Hepatocyte (in vitro differentiated cells): ENCODE results near the gene ZNF519.
"Not testable (repeated sequence)": the region's sequence is repeated elsewhere in the genome, so short reads cannot be mapped to it uniquely, and the experiment has no call there.

Source experiments
- EZH2 ChIP-seq: fragments of 200-600 bp; sonication (generic); IDR thresholded peaks from 2 replicates; pipeline ENCODE4 v1.6.1; 2016; ENCODE audit warnings: antibody characterized with exemption, mild to moderate bottlenecking, borderline replicate concordance
- EZH2phosphoT487 ChIP-seq: fragments of 200-600 bp; sonication (generic); IDR thresholded peaks from one replicate; pipeline ENCODE4 v1.6.1; 2018; ENCODE audit warnings: antibody characterized with exemption, mild to moderate bottlenecking, low read depth, moderate library complexity; ENCODE audit not compliant: unreplicated experiment, severe bottlenecking
- TF ChIP-seq, protein P1 (sequence below): fragments of 200-600 bp; sonication (generic); IDR thresholded peaks from 2 replicates; pipeline ENCODE4 v1.5.1; 2016; ENCODE audit warnings: antibody characterized with exemption, mild to moderate bottlenecking; ENCODE audit not compliant: poor library complexity

DNA sequence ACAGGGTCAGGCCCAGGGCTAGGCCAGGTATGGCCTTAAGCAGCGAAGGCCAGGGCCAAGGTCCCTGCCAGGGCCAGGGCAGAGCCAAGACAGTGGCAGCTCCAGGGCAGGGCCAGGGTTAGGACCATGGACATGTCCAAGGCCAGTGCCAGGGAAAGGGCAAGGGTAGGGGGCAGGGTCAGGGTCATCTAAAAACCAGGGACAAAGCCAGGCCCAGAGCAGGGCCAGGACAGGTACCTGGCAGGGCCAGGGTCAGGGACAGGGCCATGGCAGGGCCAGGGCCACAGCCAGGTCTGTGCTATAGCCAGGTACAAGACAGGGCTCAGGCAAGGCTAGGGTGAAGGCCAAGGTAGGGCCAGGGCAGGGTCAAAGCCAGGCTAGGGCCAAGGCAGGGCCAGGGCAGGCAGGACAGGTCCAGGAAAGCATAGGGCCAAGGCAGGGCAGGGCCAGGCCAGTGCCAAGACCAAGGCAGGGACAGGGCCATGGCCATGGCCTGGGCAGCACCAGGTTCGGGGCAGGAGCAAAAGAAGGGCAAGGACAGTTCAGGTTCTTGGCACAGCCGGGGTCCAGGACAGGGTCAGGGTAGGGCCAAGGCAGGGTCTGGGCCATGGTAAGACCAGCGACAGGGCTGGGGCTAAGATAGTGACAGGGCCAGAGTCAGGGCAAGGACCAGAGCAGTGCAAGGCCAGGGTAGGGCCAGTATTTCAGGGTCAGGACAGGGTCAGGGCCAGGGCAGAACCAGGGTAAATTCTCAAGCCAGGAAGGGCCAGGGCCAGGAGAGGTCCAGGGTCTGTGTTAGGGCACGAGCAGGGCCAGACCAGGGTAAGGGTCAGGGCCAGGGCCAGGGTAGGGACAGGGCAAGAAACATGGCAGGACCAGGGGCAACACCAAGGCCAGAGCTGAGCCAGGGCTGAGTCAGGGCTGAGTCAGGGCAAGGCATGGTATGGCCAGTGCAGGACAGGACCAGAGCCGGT is 40.2 kb upstream of the ZNF519 start:
- TF ChIP-seq, protein P1, sequence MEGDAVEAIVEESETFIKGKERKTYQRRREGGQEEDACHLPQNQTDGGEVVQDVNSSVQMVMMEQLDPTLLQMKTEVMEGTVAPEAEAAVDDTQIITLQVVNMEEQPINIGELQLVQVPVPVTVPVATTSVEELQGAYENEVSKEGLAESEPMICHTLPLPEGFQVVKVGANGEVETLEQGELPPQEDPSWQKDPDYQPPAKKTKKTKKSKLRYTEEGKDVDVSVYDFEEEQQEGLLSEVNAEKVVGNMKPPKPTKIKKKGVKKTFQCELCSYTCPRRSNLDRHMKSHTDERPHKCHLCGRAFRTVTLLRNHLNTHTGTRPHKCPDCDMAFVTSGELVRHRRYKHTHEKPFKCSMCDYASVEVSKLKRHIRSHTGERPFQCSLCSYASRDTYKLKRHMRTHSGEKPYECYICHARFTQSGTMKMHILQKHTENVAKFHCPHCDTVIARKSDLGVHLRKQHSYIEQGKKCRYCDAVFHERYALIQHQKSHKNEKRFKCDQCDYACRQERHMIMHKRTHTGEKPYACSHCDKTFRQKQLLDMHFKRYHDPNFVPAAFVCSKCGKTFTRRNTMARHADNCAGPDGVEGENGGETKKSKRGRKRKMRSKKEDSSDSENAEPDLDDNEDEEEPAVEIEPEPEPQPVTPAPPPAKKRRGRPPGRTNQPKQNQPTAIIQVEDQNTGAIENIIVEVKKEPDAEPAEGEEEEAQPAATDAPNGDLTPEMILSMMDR, result not testable (repeated sequence)
- TF ChIP-seq EZH2, EZH2phosphoT487: not testable (repeated sequence)
